Stomach (tissue), 4 donors: Measurements from ENCODE around the gene EBF3.

Experiments
- CTCF ChIP-seq, 7 experiments: fragments of 450-650 bp in 4 of 7; fragments of 200-600 bp in 3 of 7; sonication (generic) in 3 of 7; IDR thresholded peaks; one replicate each; pipeline ENCODE4 v1.5.1; 2016 to 2019; ENCODE audit warnings: antibody characterized with exemption in 7 of 7, control low read depth in 2 of 7, mild to moderate bottlenecking in 1 of 7
- EP300 ChIP-seq: sonication (generic); formaldehyde crosslinking; IDR thresholded peaks from one replicate; pipeline ENCODE4 v1.6.1; 2017; ENCODE audit warnings: antibody characterized with exemption
- POLR2A ChIP-seq, 4 donors: fragments of 450-650 bp; IDR thresholded peaks; one replicate each; pipeline ENCODE4 v1.6.1; 2016; ENCODE audit warnings: antibody characterized with exemption in 4 of 4, control low read depth in 2 of 4, mild to moderate bottlenecking in 1 of 4, moderate library complexity in 1 of 4

DNA sequence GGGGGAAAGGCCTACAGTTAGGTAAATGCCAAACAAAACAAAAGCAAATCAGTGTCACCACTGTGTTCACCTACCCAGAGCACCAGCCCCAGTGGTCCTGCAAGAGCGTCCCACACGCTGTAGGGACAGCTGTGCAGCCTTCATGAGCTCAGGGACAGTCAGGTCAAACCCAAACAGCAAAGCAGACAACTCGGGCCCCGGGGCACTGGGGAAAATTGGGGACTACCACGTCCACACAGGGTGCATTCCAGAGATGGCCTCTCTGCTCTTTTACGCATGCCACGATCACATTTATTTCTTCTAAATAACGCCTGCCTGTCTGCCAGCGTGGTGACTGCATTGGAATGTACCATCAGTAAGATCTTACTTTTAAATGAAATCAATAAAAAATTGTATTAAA is 21.7 kb downstream of the EBF3 start:
- TF ChIP-seq CTCF (IDR thresholded peaks at IDR 0.05) = no peak
- no peak for TF ChIP-seq POLR2A (IDR thresholded peaks at IDR 0.05)
- no peak for TF ChIP-seq EP300
